GM18526 (cell line): ENCODE data around the gene COX6B1.
A peak's percentile ranks its signal among the peaks of the same experiment; 100 is the strongest.

ENCODE experiments used
- POLR2A ChIP-seq: IDR thresholded peaks from 3 replicates; pipeline ENCODE4 v1.6.1; 2011; ENCODE audit not compliant: insufficient read length; ENCODE audit errors: extremely low read depth

The COX6B1 gene

GRCh38 chr19:35692010-35692409 lies 43.9 kb downstream of the COX6B1 start:
- TF ChIP-seq POLR2A: no peak

GRCh38 chr19:35693422-35693821 lies 45.3 kb downstream of the COX6B1 start:
- TF ChIP-seq POLR2A: no peak

GRCh38 chr19:35693835-35694599 lies 45.9 kb downstream of the COX6B1 start:
- no peak for TF ChIP-seq POLR2A

GRCh38 chr19:35695895-35696422 lies 47.8 kb downstream of the COX6B1 start:
- TF ChIP-seq POLR2A: no peak

GRCh38 chr19:35696835-35697234 lies 48.7 kb downstream of the COX6B1 start:
- no peak for TF ChIP-seq POLR2A

GRCh38 chr19:35702223-35703012 lies 54.3 kb downstream of the COX6B1 start:
- TF ChIP-seq POLR2A: peak; percentile 78

- TF ChIP-seq POLR2A: no peak
Observed at GRCh38 chr19:35703343-35703742, 55.2 kb downstream of the COX6B1 start.

- no peak for TF ChIP-seq POLR2A
Observed at GRCh38 chr19:35704218-35704617, 56.1 kb downstream of the COX6B1 start, which contains the start of gene ZBTB32. Gene ZBTB32, plus strand, starts transcription at chr19:35704558. Its CDS starts 10,069 bp downstream, at chr19:35714627.
